GM18505 (cell line): ENCODE data around the gene DNMT3A.

Experiments used
- ATAC-seq: cut with Tn5 transposase; IDR thresholded peaks from one replicate; pipeline ENCODE4 v1.9.1; 2021; ENCODE audit not compliant: unreplicated experiment
- POLR2A ChIP-seq: IDR thresholded peaks from 4 replicates; pipeline ENCODE4 v1.6.1; 2011; ENCODE audit warnings: borderline replicate concordance; ENCODE audit not compliant: insufficient read depth, insufficient read length; ENCODE audit errors: extremely low read depth

DNMT3A gene

GRCh38 chr2:25259737-25260124 lies 82.0 kb downstream of the DNMT3A start:
- TF ChIP-seq POLR2A, result no peak
- no peak for ATAC-seq

- TF ChIP-seq POLR2A, result no peak
- no peak for ATAC-seq
These were observed 82.6 kb downstream of the DNMT3A start for GRCh38 chr2:25258847-25259736.

GRCh38 chr2:25257931-25258846 lies 83.5 kb downstream of the DNMT3A start:
- TF ChIP-seq POLR2A, result no peak
- ATAC-seq, result no peak

GRCh38 chr2:25257032-25257552 lies 84.6 kb downstream of the DNMT3A start:
- TF ChIP-seq POLR2A, result no peak
- no peak for ATAC-seq

DNA sequence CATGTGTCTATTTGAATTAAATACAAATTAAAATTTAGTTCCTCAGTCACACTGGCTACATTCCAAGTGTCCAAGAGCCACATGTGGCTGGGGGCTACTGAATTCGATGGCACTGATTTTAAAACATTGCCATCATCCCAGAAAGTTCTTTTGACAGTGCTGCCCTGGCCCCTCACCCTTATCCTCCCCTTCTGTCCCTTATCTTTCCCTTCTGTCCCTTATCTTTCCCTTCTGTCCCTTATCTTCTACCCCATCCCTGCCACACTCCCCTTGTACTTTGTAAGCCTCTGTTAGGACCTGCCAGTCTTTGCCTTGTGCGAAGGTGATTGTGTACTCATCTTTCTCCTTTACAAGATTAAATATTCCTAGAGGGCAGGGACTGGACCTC lies 85.2 kb downstream of the DNMT3A start:
- TF ChIP-seq POLR2A, result no peak
- ATAC-seq, result no peak

- no peak for TF ChIP-seq POLR2A
- no peak for ATAC-seq
These were observed 85.8 kb downstream of the DNMT3A start for GRCh38 chr2:25255745-25256487.

DNA sequence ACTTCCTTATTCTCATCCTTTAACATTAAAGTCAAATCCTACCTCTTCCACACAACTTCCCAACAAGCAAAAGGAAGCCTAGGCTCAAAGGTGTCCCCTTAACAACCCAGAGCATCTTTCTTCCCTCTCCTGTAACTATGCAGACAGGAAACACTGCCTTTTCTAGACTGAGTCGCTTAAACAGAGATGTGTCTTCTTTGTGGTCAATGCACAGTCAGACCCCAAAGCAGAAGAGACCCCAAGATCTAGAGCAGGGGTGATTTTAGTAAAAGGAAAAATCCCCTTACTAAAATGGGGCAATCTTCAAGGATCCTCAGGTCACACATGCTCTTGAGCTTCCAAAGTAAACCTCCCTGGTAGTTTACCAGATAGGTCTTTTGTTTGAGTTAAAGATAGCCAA lies 86.8 kb downstream of the DNMT3A start:
- ATAC-seq, result no peak
- TF ChIP-seq POLR2A, result no peak

DNA sequence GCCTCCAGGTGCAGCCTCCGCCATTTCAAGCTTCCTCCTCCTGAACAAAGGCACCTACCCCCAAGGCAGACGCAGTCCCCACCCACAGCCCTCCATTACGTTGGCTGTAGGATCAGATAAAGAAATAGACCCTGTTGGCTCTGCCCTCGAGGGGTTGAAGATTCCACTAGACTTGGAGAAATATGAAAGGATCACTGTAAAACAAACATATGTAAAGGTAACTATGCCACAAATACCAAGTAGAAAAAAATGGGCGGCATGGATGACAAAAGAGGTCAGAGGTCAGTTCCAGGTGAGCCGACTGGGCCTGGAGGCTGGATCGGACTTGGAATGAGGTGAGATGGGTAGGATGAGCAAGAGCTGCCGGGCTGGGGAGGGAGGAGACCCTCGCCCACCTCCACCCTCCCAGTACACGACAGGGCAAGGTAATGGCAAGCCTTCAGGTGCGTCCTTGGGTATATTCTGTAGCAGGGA lies 88.5 kb downstream of the DNMT3A start:
- ATAC-seq, result no peak
- TF ChIP-seq POLR2A, result no peak

GRCh38 chr2:25252291-25253152 lies 89.2 kb downstream of the DNMT3A start:
- no peak for ATAC-seq

GRCh38 chr2:25251422-25252273 lies 90.1 kb downstream of the DNMT3A start:
- TF ChIP-seq POLR2A, result no peak
- no peak for ATAC-seq

More at GRCh38 chr2:25252291-25253152, 89.2 kb downstream of the DNMT3A start:
- TF ChIP-seq POLR2A, result no peak

- ATAC-seq, result no peak
- TF ChIP-seq POLR2A, result no peak
These were observed 90.7 kb downstream of the DNMT3A start for GRCh38 chr2:25251071-25251421.
